ENCODE data around the gene RPUSD1.
"Not testable (repeated sequence)": the region's sequence is repeated elsewhere in the genome, so short reads cannot be mapped to it uniquely, and the experiment has no call there.

The RPUSD1 gene

DNA sequence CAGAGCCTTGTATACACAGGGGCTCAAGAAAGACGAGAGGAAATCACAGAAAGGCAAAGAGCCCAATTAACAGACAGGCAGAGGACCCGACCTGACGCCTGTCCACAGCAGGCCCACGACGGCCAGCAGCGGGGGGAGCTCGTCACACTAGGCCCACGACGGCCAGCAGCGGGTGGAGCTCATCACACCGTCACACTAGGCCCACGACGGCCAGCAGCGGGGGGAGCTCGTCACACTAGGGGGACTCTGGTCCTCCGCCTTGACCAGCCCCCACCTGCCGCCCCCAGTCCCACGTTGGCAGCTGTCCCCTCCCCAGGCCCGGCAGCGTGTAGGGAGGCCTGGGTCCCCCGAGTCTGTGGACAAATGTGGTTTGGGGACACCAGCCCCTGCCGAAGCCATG is 36.0 kb upstream of the RPUSD1 start:
- TF ChIP-seq, protein P1, sequence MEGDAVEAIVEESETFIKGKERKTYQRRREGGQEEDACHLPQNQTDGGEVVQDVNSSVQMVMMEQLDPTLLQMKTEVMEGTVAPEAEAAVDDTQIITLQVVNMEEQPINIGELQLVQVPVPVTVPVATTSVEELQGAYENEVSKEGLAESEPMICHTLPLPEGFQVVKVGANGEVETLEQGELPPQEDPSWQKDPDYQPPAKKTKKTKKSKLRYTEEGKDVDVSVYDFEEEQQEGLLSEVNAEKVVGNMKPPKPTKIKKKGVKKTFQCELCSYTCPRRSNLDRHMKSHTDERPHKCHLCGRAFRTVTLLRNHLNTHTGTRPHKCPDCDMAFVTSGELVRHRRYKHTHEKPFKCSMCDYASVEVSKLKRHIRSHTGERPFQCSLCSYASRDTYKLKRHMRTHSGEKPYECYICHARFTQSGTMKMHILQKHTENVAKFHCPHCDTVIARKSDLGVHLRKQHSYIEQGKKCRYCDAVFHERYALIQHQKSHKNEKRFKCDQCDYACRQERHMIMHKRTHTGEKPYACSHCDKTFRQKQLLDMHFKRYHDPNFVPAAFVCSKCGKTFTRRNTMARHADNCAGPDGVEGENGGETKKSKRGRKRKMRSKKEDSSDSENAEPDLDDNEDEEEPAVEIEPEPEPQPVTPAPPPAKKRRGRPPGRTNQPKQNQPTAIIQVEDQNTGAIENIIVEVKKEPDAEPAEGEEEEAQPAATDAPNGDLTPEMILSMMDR (IDR thresholded peaks at IDR 0.05; ENCODE audit: control insufficient read depth, extremely low read depth, insufficient read depth), result no peak
- no peak overlapping the region for H3K4me3 ChIP-seq (ENCODE audit: low read depth, low read length)
- DNase-seq (ENCODE audit: low read depth), result no peak

GRCh38 chr16:822909-823297 is 34.7 kb upstream of the RPUSD1 start:
- no peak overlapping the region for H3K4me3 ChIP-seq (ENCODE audit: low read depth, low read length)
- TF ChIP-seq, protein P1 (IDR thresholded peaks at IDR 0.05; ENCODE audit: control insufficient read depth, extremely low read depth, insufficient read depth), result no peak
- no peak for DNase-seq (ENCODE audit: low read depth)

DNA sequence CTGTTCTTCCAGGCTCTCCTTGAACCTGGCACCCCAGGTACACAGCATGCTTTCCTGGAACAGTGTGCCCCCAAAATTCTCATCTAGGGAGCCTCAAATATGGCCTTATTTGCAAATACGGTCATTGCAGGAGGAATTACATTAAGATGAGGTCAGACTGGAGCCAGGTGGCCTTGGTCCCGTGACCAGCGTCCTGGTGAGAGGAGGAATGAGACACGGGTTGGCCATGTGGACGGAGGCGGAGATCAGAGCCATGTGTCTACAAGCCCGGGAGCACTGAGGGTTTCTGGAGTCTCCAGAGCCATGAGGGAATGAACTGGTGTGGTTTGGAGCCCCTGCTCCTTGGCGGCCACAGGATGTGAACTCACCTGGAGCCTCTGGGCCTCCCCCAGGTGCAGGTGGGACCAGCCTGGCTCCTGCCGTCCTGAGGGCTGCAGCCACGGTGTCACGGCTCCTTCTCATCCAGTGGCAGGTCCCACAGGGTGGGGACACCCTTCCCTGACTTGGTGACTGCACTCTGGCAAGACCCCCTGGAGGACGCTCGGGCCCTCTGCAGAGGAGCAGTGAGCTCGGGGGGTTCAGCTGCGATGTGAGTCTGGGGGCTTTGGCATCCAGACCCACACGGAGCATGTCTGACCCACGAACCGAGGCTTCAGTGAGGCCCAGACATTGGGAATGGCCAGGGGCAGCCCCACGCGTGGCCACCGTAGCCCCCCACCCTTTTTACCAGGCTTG is 34.2 kb upstream of the RPUSD1 start:
- DNase-seq (ENCODE audit: low read depth), result no peak
- no peak overlapping the region for H3K4me3 ChIP-seq (ENCODE audit: low read depth, low read length)
- TF ChIP-seq, protein P1 (IDR thresholded peaks at IDR 0.05; ENCODE audit: control insufficient read depth, extremely low read depth, insufficient read depth), result no peak

GRCh38 chr16:821751-822150 is 33.6 kb upstream of the RPUSD1 start:
- TF ChIP-seq, protein P1 (IDR thresholded peaks at IDR 0.05; ENCODE audit: control insufficient read depth, extremely low read depth, insufficient read depth), result no peak
- H3K4me3 ChIP-seq (ENCODE audit: low read depth, low read length), result no peak overlapping the region
- DNase-seq (ENCODE audit: low read depth), result no peak

DNA sequence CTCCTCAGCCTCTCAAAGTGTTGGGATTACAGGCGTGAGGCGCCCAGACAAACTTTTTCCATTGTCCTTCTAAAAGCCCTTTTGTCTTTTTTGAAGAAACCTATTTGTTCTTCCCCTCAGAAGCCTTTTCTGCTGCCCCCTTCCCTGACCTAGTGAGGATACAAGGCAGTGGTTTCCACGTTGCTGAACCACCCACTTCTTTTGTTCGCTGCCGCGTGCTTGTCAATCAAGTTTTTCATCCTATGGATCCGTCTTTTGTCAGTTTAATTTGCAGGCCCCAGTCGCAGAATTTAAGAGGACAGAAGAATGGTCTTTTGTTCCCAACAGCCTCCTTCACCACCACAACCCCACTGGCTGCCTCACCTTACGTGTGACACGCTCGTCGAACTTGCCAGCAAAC is 32.6 kb upstream of the RPUSD1 start:
- TF ChIP-seq, protein P1 (IDR thresholded peaks at IDR 0.05; ENCODE audit: control insufficient read depth, extremely low read depth, insufficient read depth), result no peak
- H3K4me3 ChIP-seq (ENCODE audit: low read depth, low read length), result no peak overlapping the region
- no peak for DNase-seq (ENCODE audit: low read depth)

DNA sequence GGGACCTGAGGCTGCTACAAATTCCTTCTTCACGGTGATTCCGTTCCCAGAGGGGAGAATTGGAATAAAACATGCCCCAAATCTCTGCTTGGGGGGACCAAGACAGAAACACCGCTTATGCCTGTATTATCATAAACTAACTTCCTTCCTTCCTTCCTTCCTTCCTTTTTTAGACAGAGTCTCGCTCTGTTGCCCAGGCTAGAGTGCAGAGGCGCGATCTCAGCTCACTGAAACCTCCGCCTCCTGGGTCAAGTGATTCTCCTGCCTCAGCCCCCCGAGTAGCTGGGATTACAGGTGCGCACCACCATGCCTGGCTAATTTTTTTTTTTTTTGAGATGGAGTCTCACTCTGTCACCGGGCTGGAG is 31.8 kb upstream of the RPUSD1 start:
- DNase-seq (ENCODE audit: low read depth); H3K4me3 ChIP-seq (ENCODE audit: low read depth, low read length): not testable (repeated sequence)

DNA sequence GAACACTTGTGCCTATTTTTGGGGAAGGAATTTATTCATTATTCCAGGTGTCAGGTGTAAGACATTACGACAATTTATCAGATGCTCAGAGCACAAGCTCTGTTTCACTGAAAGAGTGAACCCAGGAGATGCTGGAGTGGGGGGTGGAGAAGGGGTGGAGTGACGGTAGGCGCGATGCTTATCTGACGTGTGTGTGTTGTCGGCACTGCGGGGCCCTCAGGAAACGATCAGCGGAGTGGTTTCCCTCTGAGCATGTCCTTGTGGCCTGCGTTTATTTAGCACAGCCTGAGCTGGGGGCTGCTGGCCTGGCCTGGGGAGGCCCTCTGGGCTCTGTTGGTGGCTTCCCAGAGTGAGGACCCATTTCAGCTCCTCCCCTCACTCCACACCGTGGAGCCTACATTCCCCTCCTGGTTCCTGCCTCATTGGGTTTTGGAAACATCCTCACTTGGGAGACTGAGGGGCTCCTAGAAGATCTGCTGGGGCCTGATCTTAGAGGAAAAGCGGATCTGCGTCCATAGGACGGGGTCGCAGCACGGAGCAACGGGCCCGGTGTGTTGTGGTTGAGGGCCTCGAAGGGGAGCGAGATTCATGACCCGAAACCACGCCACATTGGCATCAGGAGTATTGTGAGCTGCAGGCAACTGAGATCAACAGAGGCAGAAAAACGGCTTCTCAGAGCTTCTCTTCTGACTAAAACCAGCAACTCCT is 31.3 kb upstream of the RPUSD1 start:
- TF ChIP-seq, protein P1 (IDR thresholded peaks at IDR 0.05; ENCODE audit: control insufficient read depth, extremely low read depth, insufficient read depth), result no peak
- no peak for DNase-seq (ENCODE audit: low read depth)
- H3K4me3 ChIP-seq (ENCODE audit: low read depth, low read length), result no peak overlapping the region
